Smooth muscle cell (in vitro differentiated cells): ENCODE measurements around the gene ARRDC2. TPM values are rescaled to one million over a fixed set of nuclear protein-coding genes. Genes with fewer than 3 reads are reported as not detected.

Experiments used
- DNase-seq: peaks from one replicate; lab custom pipeline; 2025; ENCODE audit not compliant: unreplicated experiment; lab: John Stamatoyannopoulos, UW
- H2AFZ ChIP-seq: fragments of 200-600 bp; sonication (generic); 2 replicates; pipeline ENCODE4 v1.6.0; 2016; ENCODE audit warnings: antibody characterized with exemption, low read depth, mild to moderate bottlenecking
- H3F3A ChIP-seq: fragments of 200-600 bp; sonication (generic); 2 replicates; pipeline ENCODE4 v1.6.0; 2017; ENCODE audit warnings: antibody characterized with exemption, low read depth
- H3K27ac ChIP-seq: fragments of 200-600 bp; sonication (generic); 2 replicates; pipeline ENCODE4 v1.5.1; 2016; ENCODE audit warnings: low read depth, mild to moderate bottlenecking
- H3K27me3 ChIP-seq: fragments of 200-600 bp; sonication (generic); 2 replicates; pipeline ENCODE4 v1.6.1; 2016; ENCODE audit warnings: low read depth, mild to moderate bottlenecking
- H3K36me3 ChIP-seq: fragments of 200-600 bp; sonication (generic); 2 replicates; pipeline ENCODE4 v1.5.1; 2016; ENCODE audit warnings: low read depth
- H3K4me1 ChIP-seq: fragments of 200-600 bp; sonication (generic); 2 replicates; pipeline ENCODE4 v1.5.1; 2016; ENCODE audit warnings: low read depth
- H3K4me2 ChIP-seq: fragments of 200-600 bp; sonication (generic); 2 replicates; pipeline ENCODE4 v1.6.0; 2016; ENCODE audit warnings: mild to moderate bottlenecking
- H3K4me3 ChIP-seq: fragments of 200-600 bp; sonication (generic); 2 replicates; pipeline ENCODE4 v1.5.1; 2016; ENCODE audit warnings: mild to moderate bottlenecking
- H3K79me2 ChIP-seq: fragments of 200-600 bp; sonication (generic); 2 replicates; pipeline ENCODE4 v1.6.0; 2016; ENCODE audit warnings: low read depth, mild to moderate bottlenecking
- H3K9ac ChIP-seq: fragments of 200-600 bp; sonication (generic); 2 replicates; pipeline ENCODE4 v1.6.0; 2016; ENCODE audit warnings: low read depth
- H3K9me3 ChIP-seq: fragments of 200-600 bp; sonication (generic); replicated peaks from 2 replicates; pipeline ENCODE4 v1.5.1; 2016; ENCODE audit warnings: low read depth
- H4K20me1 ChIP-seq: fragments of 200-600 bp; sonication (generic); 2 replicates; pipeline ENCODE4 v1.6.0; 2016; ENCODE audit warnings: low read depth
- WGBS: methylation state at CpG from one replicate; pipeline ENCODE4 v1.1.7; 2016; ENCODE audit warnings: low lambda C conversion rate; 5-methylcytosine and 5-hydroxymethylcytosine counted together
- polyA plus RNA-seq: library from polyadenylated mRNA; unstranded; fragments of >200 nt; fragmentation: Nextera tagmentation; extraction: Ambion mirVana; gene quantifications from 2 replicates; pipeline ENCODE4 v1.2.1, GENCODE V29; 2016
- total RNA-seq: library from RNA; depleted of rRNA; stranded (reverse); fragments of >200 nt; gene quantifications from 2 replicates; pipeline ENCODE4 v1.2.3, GENCODE V29; 2014
- TF ChIP-seq, protein P1 (sequence below): fragments of 200-600 bp; sonication (generic); IDR thresholded peaks from 2 replicates; pipeline ENCODE4 v1.5.1; 2017; ENCODE audit warnings: borderline replicate concordance, mild to moderate bottlenecking, antibody characterized with exemption; ENCODE audit not compliant: insufficient read depth, poor library complexity, severe bottlenecking

The ARRDC2 gene
- total and polyA plus RNA-seq, 2 experiments from 2014 or later, result 4.3 to 4.4 TPM

DNA sequence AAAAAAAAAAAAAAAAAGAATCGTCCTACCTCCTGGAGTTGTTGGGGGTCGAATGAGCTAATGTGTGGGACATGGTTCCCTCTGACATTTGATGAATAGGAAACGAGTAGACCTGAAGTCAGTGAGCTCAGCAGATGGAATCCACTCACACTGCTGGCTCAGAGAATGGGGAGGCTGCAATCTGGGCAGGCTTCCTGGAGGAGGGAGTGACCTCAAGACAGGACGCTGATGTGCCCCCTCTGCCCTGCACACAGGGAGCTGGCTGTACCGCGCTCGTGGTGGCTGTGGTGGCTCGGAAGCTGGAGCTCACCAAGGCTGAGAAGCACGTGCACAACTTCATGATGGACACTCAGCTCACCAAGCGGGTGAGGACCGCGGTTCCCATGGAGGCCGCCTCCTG lies 19.8 kb upstream of the ARRDC2 start:
- TF ChIP-seq, protein P1, sequence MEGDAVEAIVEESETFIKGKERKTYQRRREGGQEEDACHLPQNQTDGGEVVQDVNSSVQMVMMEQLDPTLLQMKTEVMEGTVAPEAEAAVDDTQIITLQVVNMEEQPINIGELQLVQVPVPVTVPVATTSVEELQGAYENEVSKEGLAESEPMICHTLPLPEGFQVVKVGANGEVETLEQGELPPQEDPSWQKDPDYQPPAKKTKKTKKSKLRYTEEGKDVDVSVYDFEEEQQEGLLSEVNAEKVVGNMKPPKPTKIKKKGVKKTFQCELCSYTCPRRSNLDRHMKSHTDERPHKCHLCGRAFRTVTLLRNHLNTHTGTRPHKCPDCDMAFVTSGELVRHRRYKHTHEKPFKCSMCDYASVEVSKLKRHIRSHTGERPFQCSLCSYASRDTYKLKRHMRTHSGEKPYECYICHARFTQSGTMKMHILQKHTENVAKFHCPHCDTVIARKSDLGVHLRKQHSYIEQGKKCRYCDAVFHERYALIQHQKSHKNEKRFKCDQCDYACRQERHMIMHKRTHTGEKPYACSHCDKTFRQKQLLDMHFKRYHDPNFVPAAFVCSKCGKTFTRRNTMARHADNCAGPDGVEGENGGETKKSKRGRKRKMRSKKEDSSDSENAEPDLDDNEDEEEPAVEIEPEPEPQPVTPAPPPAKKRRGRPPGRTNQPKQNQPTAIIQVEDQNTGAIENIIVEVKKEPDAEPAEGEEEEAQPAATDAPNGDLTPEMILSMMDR, result no peak
- WGBS, result 95% methylated on average over 13 of the region's 13 CpGs
- H3K9ac ChIP-seq, result no peak overlapping the region

DNA sequence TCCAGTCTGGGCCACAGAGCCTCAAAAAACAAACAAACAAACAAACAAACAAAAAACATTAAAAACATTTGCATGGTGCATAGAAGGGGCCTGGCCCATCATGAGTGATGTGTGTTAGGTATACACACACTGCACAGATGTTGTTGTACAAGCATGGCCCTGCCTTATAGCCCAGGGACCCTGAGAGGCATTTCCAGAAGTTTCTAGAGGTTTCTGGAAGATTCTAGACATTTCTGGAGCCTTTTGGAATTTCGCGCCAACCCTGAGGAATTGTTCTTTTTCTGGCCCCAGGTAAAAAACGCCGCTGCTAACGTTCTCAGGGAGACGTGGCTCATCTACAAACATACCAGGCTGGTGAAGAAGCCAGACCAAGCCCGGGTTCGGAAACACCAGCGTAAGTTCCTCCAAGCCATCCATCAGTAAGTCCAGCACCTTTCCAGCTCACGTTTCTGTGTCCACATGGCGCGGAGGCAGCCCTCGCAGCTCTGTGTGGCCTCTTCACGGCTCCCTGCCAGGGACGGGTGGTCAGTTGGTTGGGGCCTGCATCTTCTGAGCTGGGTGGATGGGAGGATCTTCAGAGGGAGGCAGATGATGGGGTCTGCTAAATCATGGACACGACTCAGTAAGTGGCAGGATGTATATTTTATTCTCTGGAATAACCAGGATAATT lies 18.4 kb upstream of the ARRDC2 start:
- no peak overlapping the region for H3K9ac ChIP-seq
- WGBS, result 93% methylated on average over 16 of the region's 16 CpGs
- H2AFZ ChIP-seq, result no peak overlapping the region
- no peaks in the 10 kb centered on the region for H3K36me3 ChIP-seq
- H3K27ac ChIP-seq, result no peak overlapping the region
- H3K4me1 ChIP-seq, result no peaks in the 10 kb centered on the region
- no peaks in the 10 kb centered on the region for H3K9me3 ChIP-seq
- no peaks in the 10 kb centered on the region for H4K20me1 ChIP-seq
- no peaks in the 10 kb centered on the region for H3K27me3 ChIP-seq
- no peak for DNase-seq
- no peaks in the 10 kb centered on the region for H3K79me2 ChIP-seq
- H3K4me2 ChIP-seq, result no peak overlapping the region
- no peaks in the 10 kb centered on the region for H3F3A ChIP-seq
- no peak overlapping the region for H3K4me3 ChIP-seq
- TF ChIP-seq, protein P1, result no peak

More for the DNA sequence above, 19.8 kb upstream of the ARRDC2 start:
- H2AFZ ChIP-seq, result no peak overlapping the region
- H3K79me2 ChIP-seq, result no peaks in the 10 kb centered on the region
- H4K20me1 ChIP-seq, result no peaks in the 10 kb centered on the region
- H3K4me2 ChIP-seq, result no peak overlapping the region
- H3K27me3 ChIP-seq, result no peaks in the 10 kb centered on the region
- no peaks in the 10 kb centered on the region for H3K9me3 ChIP-seq
- no peak overlapping the region for H3K4me3 ChIP-seq
- no peak for DNase-seq
- H3K36me3 ChIP-seq, result no peaks in the 10 kb centered on the region
- no peak overlapping the region for H3K27ac ChIP-seq
- H3K4me1 ChIP-seq, result no peaks in the 10 kb centered on the region
- no peaks in the 10 kb centered on the region for H3F3A ChIP-seq

DNA sequence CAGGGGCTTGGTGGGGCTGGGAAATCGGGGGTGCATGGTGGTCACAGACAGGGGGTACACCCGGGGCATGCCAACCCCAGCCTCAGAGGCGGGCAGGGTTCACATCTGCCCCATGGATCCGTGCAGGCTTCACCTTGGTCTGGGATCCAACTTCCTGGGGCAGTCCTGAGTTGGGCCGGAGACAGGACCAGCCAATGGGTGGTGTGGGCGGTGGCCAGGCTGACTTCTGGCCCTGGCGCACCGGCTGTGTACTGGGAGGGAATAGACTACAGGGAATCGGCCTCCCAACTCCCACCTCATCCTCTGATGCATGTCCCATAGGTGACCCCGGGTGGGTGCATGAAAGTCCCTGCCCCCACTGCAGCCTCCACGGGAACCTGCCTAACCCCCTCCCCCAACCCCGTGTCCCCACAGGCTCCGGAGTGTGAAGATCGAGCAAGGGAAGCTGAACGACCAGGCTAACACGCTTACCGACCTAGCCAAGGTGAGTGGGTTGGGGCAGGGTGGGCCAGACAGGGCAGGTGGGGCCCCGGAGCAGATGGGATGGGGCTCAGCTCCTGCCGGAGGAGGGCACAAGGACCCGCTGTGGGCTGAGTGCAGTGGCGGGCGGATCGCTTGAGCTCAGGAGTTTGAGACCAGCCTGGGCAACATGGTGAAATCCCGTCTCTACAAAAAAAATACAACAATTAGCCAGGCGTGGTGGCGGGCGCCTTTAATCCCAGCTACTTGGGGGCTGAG lies 14.7 kb upstream of the ARRDC2 start:
- H4K20me1 ChIP-seq, result no peaks in the 10 kb centered on the region
- no peaks in the 10 kb centered on the region for H3K4me1 ChIP-seq
- 88% methylated on average over 24 of the region's 27 CpGs for WGBS
- H3K9me3 ChIP-seq, result no peaks in the 10 kb centered on the region
- H3K4me2 ChIP-seq, result no peak overlapping the region
- no peaks in the 10 kb centered on the region for H3K27me3 ChIP-seq
- DNase-seq, result no peak
- H3K36me3 ChIP-seq, result no peaks in the 10 kb centered on the region
- H3K79me2 ChIP-seq, result no peaks in the 10 kb centered on the region
- no peak overlapping the region for H3K9ac ChIP-seq
- no peak overlapping the region for H2AFZ ChIP-seq
- no peaks in the 10 kb centered on the region for H3F3A ChIP-seq
- no peak overlapping the region for H3K27ac ChIP-seq
- TF ChIP-seq, protein P1, result no peak
- H3K4me3 ChIP-seq, result no peak overlapping the region
